OCI-LY3 (cell line): ENCODE data around the gene SEMA6A.

Experiments used
- EZH2phosphoT487 ChIP-seq: fragments of 200-600 bp; shearing (Covaris generic); IDR thresholded peaks from 2 replicates; pipeline ENCODE4 v1.6.1; 2018; ENCODE audit warnings: antibody characterized with exemption, mixed run types, low read depth
- TF ChIP-seq, protein P1 (sequence below): fragments of 200-600, 300-600 bp; sonication (generic); IDR thresholded peaks from 2 replicates; pipeline ENCODE4 v1.5.1; 2014; ENCODE audit warnings: antibody characterized with exemption, low read length, low read depth

DNA sequence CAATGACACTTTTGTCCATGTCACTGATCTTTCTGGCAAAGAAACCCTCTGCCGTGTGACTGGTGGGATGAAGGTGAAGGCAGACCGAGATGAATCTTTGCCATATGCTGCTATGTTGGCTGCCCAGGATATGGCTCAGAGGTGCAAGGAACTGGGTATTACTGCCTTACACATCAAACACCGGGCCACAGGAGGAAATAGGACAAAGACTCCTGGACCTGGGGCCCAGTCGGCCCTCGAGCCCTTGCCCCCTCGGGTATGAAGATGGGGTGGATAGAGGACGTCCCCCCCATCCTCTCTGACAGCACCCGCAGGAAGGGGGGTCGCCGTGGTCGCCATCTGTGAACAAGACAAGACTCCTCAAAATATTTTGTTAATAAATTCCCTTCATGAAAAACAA, 12.0 kb downstream of the SEMA6A start:
- TF ChIP-seq, protein P1, sequence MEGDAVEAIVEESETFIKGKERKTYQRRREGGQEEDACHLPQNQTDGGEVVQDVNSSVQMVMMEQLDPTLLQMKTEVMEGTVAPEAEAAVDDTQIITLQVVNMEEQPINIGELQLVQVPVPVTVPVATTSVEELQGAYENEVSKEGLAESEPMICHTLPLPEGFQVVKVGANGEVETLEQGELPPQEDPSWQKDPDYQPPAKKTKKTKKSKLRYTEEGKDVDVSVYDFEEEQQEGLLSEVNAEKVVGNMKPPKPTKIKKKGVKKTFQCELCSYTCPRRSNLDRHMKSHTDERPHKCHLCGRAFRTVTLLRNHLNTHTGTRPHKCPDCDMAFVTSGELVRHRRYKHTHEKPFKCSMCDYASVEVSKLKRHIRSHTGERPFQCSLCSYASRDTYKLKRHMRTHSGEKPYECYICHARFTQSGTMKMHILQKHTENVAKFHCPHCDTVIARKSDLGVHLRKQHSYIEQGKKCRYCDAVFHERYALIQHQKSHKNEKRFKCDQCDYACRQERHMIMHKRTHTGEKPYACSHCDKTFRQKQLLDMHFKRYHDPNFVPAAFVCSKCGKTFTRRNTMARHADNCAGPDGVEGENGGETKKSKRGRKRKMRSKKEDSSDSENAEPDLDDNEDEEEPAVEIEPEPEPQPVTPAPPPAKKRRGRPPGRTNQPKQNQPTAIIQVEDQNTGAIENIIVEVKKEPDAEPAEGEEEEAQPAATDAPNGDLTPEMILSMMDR = no peak
- no peak for TF ChIP-seq EZH2phosphoT487
